Mesothelial cell of epicardium (in vitro differentiated cells): ENCODE results near the gene CELF1. TPM values are rescaled to one million over a fixed set of nuclear protein-coding genes. Genes with fewer than 3 reads are reported as not detected.

ENCODE experiments used
- DNase-seq, 2 experiments: peaks; one replicate each; pipeline ENCODE4 v3.0.0; 2021; ENCODE audit warnings: low spot score in 2 of 2; ENCODE audit not compliant: unreplicated experiment in 2 of 2
- H3K27ac Mint-ChIP-seq: 2 replicates; pipeline ENCODE4 v1.8.0; 2021; ENCODE audit warnings: mixed read lengths
- H3K27me3 Mint-ChIP-seq: 2 replicates; pipeline ENCODE4 v1.8.0; 2021; ENCODE audit warnings: low read depth, mixed read lengths
- H3K36me3 Mint-ChIP-seq: 2 replicates; pipeline ENCODE4 v1.8.0; 2021; ENCODE audit warnings: mixed read lengths
- H3K4me1 Mint-ChIP-seq: 2 replicates; pipeline ENCODE4 v1.8.0; 2021; ENCODE audit warnings: mixed read lengths
- H3K4me3 Mint-ChIP-seq: 2 replicates; pipeline ENCODE4 v1.8.0; 2021; ENCODE audit warnings: mild to moderate bottlenecking, moderate library complexity, mixed read lengths
- H3K9me3 Mint-ChIP-seq: 2 replicates; pipeline ENCODE4 v1.8.0; 2021; ENCODE audit warnings: mixed read lengths
- total RNA-seq: library from RNA; stranded (reverse); gene quantifications from 3 replicates; pipeline ENCODE4 v1.2.1, GENCODE V29; 2021
- TF ChIP-seq, protein P1 (sequence below): fragments of 200-600 bp; sonication (generic); IDR thresholded peaks from one replicate; pipeline ENCODE4 v1.5.0; 2021; ENCODE audit warnings: antibody characterized with exemption; ENCODE audit not compliant: unreplicated experiment

The CELF1 gene
- total RNA-seq, 1 donor from 2014 or later = 123 TPM

DNA sequence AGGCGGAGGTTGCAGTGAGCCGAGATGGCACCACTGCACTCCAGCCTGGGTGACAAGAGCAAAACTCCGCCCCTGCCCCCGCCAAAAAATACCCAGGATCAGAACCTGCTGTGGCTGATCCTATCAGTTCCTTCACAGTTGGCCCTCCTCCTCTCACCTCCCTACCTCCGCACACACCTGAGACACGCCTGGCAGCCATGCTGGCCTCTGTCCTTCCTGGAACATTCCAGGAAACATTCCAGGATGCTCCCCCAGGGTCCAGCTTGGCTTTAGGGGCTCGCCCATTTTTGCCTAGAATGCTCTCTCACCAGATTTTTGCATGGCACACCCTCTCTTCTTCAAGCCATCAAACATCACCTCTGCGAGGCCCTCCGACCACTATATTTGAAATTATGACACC is 106.1 kb downstream of the CELF1 start:
- TF ChIP-seq, protein P1, sequence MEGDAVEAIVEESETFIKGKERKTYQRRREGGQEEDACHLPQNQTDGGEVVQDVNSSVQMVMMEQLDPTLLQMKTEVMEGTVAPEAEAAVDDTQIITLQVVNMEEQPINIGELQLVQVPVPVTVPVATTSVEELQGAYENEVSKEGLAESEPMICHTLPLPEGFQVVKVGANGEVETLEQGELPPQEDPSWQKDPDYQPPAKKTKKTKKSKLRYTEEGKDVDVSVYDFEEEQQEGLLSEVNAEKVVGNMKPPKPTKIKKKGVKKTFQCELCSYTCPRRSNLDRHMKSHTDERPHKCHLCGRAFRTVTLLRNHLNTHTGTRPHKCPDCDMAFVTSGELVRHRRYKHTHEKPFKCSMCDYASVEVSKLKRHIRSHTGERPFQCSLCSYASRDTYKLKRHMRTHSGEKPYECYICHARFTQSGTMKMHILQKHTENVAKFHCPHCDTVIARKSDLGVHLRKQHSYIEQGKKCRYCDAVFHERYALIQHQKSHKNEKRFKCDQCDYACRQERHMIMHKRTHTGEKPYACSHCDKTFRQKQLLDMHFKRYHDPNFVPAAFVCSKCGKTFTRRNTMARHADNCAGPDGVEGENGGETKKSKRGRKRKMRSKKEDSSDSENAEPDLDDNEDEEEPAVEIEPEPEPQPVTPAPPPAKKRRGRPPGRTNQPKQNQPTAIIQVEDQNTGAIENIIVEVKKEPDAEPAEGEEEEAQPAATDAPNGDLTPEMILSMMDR = no peak
- H3K27me3 Mint-ChIP-seq = no peaks in the 10 kb centered on the region
- no peaks in the 10 kb centered on the region for H3K9me3 Mint-ChIP-seq
- no peaks in the 10 kb centered on the region for H3K36me3 Mint-ChIP-seq
- DNase-seq = no peak
- no peak overlapping the region for H3K4me3 Mint-ChIP-seq
- no peak overlapping the region for H3K27ac Mint-ChIP-seq
- no peaks in the 10 kb centered on the region for H3K4me1 Mint-ChIP-seq

DNA sequence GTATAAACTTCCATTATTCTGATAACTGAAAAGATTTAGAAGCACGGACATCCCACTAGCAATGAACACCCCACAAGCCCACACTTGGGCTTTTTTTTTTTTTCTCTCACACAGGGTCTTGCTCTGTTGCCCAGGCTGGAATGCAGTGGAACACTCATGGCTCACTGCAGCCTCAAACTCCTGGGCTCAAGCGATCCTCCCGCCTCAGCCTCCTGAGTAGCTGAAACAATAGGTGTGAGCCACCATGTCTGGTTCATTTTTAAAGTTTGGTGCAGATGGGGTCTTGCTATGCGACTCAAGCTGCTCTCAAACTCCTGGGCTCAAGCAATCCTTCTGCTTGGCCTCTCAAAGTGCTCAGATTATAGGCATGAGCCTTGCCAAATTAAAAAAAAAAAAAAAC is 107.1 kb downstream of the CELF1 start:
- Mint-ChIP-seq H3K4me1 (no peaks in the 10 kb centered on the region), H3K36me3 (no peaks in the 10 kb centered on the region), H3K27ac (no peak overlapping the region), H3K4me3 (no peak overlapping the region), H3K9me3 (no peaks in the 10 kb centered on the region), H3K27me3 (no peaks in the 10 kb centered on the region)
- no peak for DNase-seq
- TF ChIP-seq, protein P1 = no peak

DNA sequence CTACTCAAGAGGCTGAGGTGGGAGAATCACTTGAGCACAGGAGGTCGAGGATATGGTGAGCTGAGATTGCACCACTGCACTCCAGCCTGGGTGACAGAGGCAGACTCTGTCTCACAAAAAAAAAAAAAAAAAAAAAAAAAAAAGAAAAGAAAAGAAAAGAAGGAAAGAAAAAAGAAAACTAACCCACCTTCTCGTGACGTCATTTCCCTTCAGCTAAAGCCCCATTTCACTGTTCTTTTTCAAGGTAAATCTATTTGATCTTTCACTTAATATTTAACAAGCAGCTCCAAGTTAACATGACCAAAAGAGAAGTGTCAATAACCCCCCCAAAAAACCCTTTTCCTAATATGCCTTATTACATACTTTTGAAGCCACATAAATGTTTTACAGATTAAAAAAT is 109.1 kb downstream of the CELF1 start:
- Mint-ChIP-seq H3K36me3 (no peaks in the 10 kb centered on the region), H3K27me3 (no peaks in the 10 kb centered on the region), H3K4me1 (no peaks in the 10 kb centered on the region), H3K27ac (no peak overlapping the region), H3K4me3 (no peak overlapping the region), H3K9me3 (no peaks in the 10 kb centered on the region)
- TF ChIP-seq, protein P1 = no peak
- no peak for DNase-seq

DNA sequence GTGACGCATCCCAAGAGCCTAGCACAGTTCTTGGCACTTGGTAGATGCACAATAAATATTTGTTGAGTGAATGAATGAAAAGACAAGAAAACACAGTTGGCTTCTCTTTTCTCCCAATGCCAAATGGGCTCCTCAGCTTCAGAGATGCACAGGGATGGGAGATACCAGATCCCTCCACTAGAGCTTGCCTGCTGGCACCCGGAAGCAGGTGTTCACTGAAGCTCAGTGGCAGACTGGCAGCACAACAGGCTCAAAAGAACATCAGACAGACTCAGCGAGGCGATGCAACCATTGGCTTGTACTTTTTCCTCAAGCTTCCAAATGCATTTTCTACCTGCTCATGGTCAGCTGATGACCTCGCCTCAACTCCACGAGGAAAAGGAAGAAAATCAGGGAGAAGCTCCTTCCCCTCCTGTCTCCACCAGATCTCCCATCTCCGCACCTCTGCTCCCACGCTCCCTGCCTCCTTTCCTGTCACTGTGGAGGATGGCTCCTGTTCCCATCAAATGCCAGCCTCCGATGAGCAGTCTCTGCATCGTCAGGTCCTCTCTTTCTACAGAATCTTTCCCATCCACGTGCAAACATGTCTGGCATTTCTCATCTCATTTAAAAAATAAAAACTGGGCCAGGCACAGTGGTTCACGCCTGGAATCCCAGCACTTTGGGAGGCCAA is 109.8 kb downstream of the CELF1 start:
- Mint-ChIP-seq H3K4me1 (no peaks in the 10 kb centered on the region), H3K27ac (no peak overlapping the region), H3K27me3 (no peaks in the 10 kb centered on the region), H3K4me3 (no peak overlapping the region), H3K9me3 (no peaks in the 10 kb centered on the region), H3K36me3 (no peaks in the 10 kb centered on the region)
- TF ChIP-seq, protein P1 = no peak
- no peak for DNase-seq

DNA sequence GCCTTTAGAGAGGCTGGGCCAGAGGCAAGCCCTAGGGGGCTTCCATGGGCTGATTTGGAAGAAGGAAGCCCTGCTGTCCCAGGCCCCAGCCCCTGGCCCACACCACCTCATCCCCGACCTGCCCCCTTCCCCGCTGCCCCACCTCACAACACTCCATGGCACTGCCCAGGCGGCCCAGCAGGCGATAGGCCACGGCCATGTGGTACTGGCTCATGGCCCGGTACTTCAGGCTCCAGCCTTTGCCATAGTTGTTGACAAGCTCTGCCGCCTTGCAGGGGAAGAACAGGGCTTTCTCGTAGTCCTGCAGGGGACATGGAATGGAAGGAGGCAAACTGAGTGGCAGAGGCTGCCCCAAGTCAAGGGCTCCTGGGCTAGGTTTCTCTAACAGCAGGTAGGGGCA is 110.4 kb downstream of the CELF1 start:
- Mint-ChIP-seq H3K27ac (no peak overlapping the region), H3K9me3 (no peaks in the 10 kb centered on the region), H3K36me3 (no peaks in the 10 kb centered on the region), H3K4me1 (no peaks in the 10 kb centered on the region), H3K4me3 (no peak overlapping the region), H3K27me3 (no peaks in the 10 kb centered on the region)
- no peak for DNase-seq
- TF ChIP-seq, protein P1 = no peak

DNA sequence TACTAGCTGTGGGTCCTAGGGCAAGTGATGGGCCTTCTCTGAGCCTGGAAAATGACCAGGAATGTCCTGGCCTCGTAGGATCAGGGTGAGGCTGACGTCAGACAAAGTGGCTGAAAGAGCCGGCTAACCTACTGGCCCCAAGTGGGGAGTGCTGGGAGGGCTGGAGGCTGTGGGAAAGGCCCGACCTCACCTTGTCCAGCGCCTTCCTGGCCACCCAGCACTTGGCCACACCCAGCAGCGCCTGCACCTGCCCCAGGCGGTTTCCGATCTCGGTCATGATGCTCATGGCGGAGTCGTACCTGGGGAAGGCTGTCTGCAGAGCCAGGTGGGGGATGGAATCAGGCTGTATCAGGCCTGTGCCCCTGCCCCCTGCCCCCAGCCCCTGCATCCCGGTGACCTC is 111.5 kb downstream of the CELF1 start:
- no peaks in the 10 kb centered on the region for H3K27me3 Mint-ChIP-seq
- TF ChIP-seq, protein P1 = no peak
- H3K27ac Mint-ChIP-seq = no peak overlapping the region
- H3K4me3 Mint-ChIP-seq = no peak overlapping the region
- DNase-seq = no peak
- H3K9me3 Mint-ChIP-seq = no peaks in the 10 kb centered on the region
- H3K36me3 Mint-ChIP-seq = no peaks in the 10 kb centered on the region
- H3K4me1 Mint-ChIP-seq = no peaks in the 10 kb centered on the region
